Measurements from ENCODE around the gene SERPINE2. TPM values are rescaled to one million over a fixed set of nuclear protein-coding genes. Genes with fewer than 3 reads are reported as not detected.

SERPINE2 gene
- total RNA-seq, 4 donors from 2014 or later: 6.8 to 91.5 (median 25.6) TPM

DNA sequence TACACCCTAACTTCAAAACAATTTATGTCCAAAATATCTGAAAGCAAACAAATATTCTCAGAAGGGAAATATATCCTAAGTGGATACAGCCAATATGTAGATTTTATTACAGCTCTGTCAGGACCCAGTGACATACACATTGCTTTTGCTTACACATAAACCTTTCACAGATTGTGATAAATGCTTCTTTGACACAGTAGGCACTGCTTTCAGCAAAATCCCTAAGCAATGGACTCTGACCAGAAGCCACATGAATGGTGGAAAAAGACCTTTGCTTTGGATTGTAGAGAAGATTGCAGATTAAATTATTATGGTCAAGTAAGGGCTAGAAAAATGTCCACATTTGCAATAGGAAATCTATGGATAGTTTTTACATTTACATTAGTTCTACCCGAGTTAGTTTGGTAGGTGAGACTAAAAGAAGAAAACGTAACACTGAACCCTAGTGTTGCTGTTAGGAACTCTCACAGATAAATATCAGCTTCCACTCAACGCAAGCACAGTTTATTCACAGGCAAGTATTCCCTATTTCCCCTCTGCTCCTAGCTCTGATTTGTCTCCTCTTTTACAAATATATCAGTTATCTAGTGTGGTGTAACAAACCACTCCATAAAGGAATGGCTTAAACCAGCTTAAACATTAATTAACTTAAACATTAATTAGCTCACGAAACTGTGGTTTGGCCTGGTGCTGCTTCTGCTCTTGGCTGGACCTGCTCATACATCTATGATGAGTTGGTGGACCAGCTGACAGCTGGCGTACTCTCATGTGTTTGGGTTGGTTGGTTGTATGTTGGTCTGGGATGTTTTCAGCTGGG is 23.6 kb upstream of the SERPINE2 start:
- ATAC-seq (ENCODE audit: low FRiP score) (no peak), DNase-seq (ENCODE audit: low spot score) (no peak)
- TF ChIP-seq, protein P1, sequence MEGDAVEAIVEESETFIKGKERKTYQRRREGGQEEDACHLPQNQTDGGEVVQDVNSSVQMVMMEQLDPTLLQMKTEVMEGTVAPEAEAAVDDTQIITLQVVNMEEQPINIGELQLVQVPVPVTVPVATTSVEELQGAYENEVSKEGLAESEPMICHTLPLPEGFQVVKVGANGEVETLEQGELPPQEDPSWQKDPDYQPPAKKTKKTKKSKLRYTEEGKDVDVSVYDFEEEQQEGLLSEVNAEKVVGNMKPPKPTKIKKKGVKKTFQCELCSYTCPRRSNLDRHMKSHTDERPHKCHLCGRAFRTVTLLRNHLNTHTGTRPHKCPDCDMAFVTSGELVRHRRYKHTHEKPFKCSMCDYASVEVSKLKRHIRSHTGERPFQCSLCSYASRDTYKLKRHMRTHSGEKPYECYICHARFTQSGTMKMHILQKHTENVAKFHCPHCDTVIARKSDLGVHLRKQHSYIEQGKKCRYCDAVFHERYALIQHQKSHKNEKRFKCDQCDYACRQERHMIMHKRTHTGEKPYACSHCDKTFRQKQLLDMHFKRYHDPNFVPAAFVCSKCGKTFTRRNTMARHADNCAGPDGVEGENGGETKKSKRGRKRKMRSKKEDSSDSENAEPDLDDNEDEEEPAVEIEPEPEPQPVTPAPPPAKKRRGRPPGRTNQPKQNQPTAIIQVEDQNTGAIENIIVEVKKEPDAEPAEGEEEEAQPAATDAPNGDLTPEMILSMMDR (IDR thresholded peaks at IDR 0.05): no peak

GRCh38 chr2:224060783-224061482 is 21.8 kb upstream of the SERPINE2 start:
- ATAC-seq (ENCODE audit: low FRiP score) (no peak), DNase-seq (ENCODE audit: low spot score) (no peak)
- TF ChIP-seq, protein P1 (IDR thresholded peaks at IDR 0.05): no peak

- DNase-seq (ENCODE audit: low spot score) (no peak), ATAC-seq (ENCODE audit: low FRiP score) (no peak)
- TF ChIP-seq, protein P1 (IDR thresholded peaks at IDR 0.05): no peak
Observed at GRCh38 chr2:224059178-224059577, 20.1 kb upstream of the SERPINE2 start.

- TF ChIP-seq, protein P1 (IDR thresholded peaks at IDR 0.05): no peak
- ATAC-seq (ENCODE audit: low FRiP score): no peak
- no peak for DNase-seq (ENCODE audit: low spot score)
Observed at GRCh38 chr2:224058048-224058775, 19.1 kb upstream of the SERPINE2 start.

- TF ChIP-seq, protein P1 (IDR thresholded peaks at IDR 0.05): no peak
- DNase-seq (ENCODE audit: low spot score): no peak
Observed at GRCh38 chr2:224056889-224057288, 17.8 kb upstream of the SERPINE2 start.

GRCh38 chr2:224055101-224055500 is 16.0 kb upstream of the SERPINE2 start:
- TF ChIP-seq, protein P1 (IDR thresholded peaks at IDR 0.05): no peak
- DNase-seq (ENCODE audit: low spot score): no peak
- ATAC-seq (ENCODE audit: low FRiP score): no peak

More at GRCh38 chr2:224056889-224057288, 17.8 kb upstream of the SERPINE2 start:
- no peak for ATAC-seq (ENCODE audit: low FRiP score)
